Spleen (tissue), 11 donors: Measurements from ENCODE around the gene MUC16. TPM values are rescaled to one million over a fixed set of nuclear protein-coding genes. Genes with fewer than 3 reads are reported as not detected.
"Not testable (repeated sequence)": the region's sequence is repeated elsewhere in the genome, so short reads cannot be mapped to it uniquely, and the experiment has no call there.

ENCODE experiments used
- DNase-seq: peaks from one replicate; pipeline ENCODE4 v3.0.0-alpha.2; 2020
- H3K27ac ChIP-seq, 8 donors: fragments of 200-600 bp; sonication (generic) in 7 of 8; 1 replicate in 4 of 8; 2 replicates in 4 of 8; pipeline versions ENCODE4 v1.5.0 to v1.8.0; 2016 to 2021; ENCODE audit warnings: inconsistent platforms in 4 of 8, mild to moderate bottlenecking in 4 of 8, moderate library complexity in 1 of 8
- H3K27me3 ChIP-seq, 7 donors: fragments of 200-600 bp; sonication (generic) in 6 of 7; replicated peaks in 1 of 7; 1 replicate in 4 of 7; 2 replicates in 3 of 7; pipeline versions ENCODE4 v1.5.0 to v1.8.0; 2016 to 2021; ENCODE audit warnings: inconsistent platforms in 3 of 7, mild to moderate bottlenecking in 1 of 7
- H3K36me3 ChIP-seq, 6 donors: fragments of 200-600 bp; sonication (generic) in 5 of 6; 1 replicate in 4 of 6; 2 replicates in 2 of 6; pipeline versions ENCODE4 v1.5.0 to v1.8.0; 2016 to 2021; ENCODE audit warnings: inconsistent platforms in 2 of 6
- H3K4me1 ChIP-seq, 6 donors: fragments of 200-600 bp; sonication (generic) in 5 of 6; 1 replicate in 3 of 6; 2 replicates in 3 of 6; pipeline versions ENCODE4 v1.5.0 to v1.8.0; 2016 to 2021; ENCODE audit warnings: inconsistent platforms in 3 of 6
- H3K4me3 ChIP-seq, 8 donors: fragments of 200-600 bp; sonication (generic) in 7 of 8; 1 replicate in 4 of 8; 2 replicates in 4 of 8; pipeline versions ENCODE4 v1.5.0 to v1.8.0; 2016 to 2021; ENCODE audit warnings: inconsistent platforms in 4 of 8, mild to moderate bottlenecking in 4 of 8, moderate library complexity in 2 of 8
- H3K9me3 ChIP-seq, 8 donors: fragments of 200-600 bp; sonication (generic) in 7 of 8; 1 replicate in 4 of 8; 2 replicates in 4 of 8; pipeline versions ENCODE4 v1.5.0 to v1.8.0; 2016 to 2021; ENCODE audit warnings: inconsistent platforms in 4 of 8
- CTCF ChIP-seq, 11 experiments: fragments of 200-600 bp in 7 of 11; fragments of 450-650 bp in 4 of 11; sonication (generic) in 4 of 11; IDR thresholded peaks in 8 of 11; conservative IDR thresholded peaks in 3 of 11; 1 replicate in 7 of 11; 2 replicates in 4 of 11; pipeline versions ENCODE4 v1.4.0 to v1.8.0; 2016 to 2021; ENCODE audit warnings: antibody characterized with exemption in 11 of 11, inconsistent platforms in 4 of 11, mild to moderate bottlenecking in 1 of 11
- POLR2A ChIP-seq, 3 donors: fragments of 450-650 bp; IDR thresholded peaks; one replicate each; pipeline ENCODE4 v1.5.1; 2017; ENCODE audit warnings: antibody characterized with exemption in 3 of 3, mild to moderate bottlenecking in 1 of 3
- POLR2AphosphoS5 ChIP-seq, 3 donors: sonication (generic); formaldehyde crosslinking; IDR thresholded peaks; one replicate each; pipeline ENCODE4 v1.5.1; 2017; ENCODE audit warnings: antibody characterized with exemption in 3 of 3
- WGBS, 5 donors: extraction: QIAGEN DNeasy Blood & Tissue Kit in 3 of 5; methylation state at CpG; one replicate each; pipeline versions ENCODE4 v1.1.5 to v1.1.7; 2013 to 2018; 5-methylcytosine and 5-hydroxymethylcytosine counted together
- intact Hi-C: fragments of 100-400 bp; cut with DNase I; formaldehyde crosslinking; loops from one replicate; pipeline ENCODE4 v1.15.0; 2023; ENCODE audit warnings: low total_unique reads
- polyA plus RNA-seq, 3 donors: library from polyadenylated mRNA; stranded (reverse); fragments of 200-250 nt; gene quantifications; one replicate each; pipeline ENCODE4 v1.2.1, GENCODE V29; 2013
- total RNA-seq, 7 donors: library from RNA; depleted of rRNA in 3 of 7; stranded (reverse); fragments of >200 nt in 3 of 7; fragmentation: NEBNext Ultra II Directional in 4 of 7; extraction: Animal tissue kit (Norgen Biotek cat#: 25700) in 4 of 7; gene quantifications; one replicate each; pipeline versions ENCODE4 v1.1.0 to v1.2.1, GENCODE V29; 2016 to 2021
- donor health status: healthy with polysubstance abuse.
- donor health status: DM: no; HTN: no; CAD: no; lungs with moderate emphysema.
- donor health status: DM: no; HTN: no; CAD: no.
- donor health status: Bipolar disorder and iron deficiency.
- donor health status: healthy.
- donor health status: DM: no; HTN: no; CAD: no.
- donor health status: DM: yes; HTN: yes; CAD: no.

MUC16 gene
- total and polyA plus RNA-seq, 10 donors = 0.02 to 0.54 (median 0.09) TPM; not detected in 2

DNA sequence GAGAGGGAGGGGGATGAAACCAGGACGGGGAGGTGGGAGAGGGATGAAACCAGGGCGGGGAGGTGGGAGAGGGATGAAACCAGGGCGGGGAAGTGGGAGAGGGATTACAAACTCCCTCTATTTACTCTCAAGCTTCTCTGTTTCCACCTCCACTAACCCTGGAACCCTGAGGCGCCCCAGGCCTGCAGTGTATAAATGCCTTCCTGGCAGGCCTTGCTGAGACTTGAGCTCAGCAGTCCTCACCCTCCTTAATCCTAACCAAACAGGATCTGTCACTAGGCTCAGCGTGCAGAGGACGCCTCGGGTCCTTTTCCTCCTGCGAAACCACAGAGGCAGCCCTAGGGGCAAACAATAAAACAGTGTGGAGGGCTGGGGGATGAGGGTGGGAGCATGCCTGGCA is 44.6 kb upstream of the MUC16 start:
- Histone ChIP-seq H3K27ac (no peak overlapping the region), H3K36me3 (no peaks in the 10 kb centered on the region), H3K4me1 (no peaks in the 10 kb centered on the region), H3K27me3 (peaks cover 0 to 19% (median 0%) of the 10 kb centered on the region in 7 donors), H3K4me3 (no peak overlapping the region), H3K9me3 (peaks cover 0 to 7% (median 0%) of the 10 kb centered on the region in 8 donors)
- TF ChIP-seq POLR2AphosphoS5 (IDR thresholded peaks at IDR 0.05) = no peak
- DNase-seq = no peak
- intact Hi-C loops = no loop called here
- 39 to 46% (median 44%) methylated on average over 8 of the region's 8 CpGs for WGBS, 5 donors

- intact Hi-C loops = no loop called here
- no peak overlapping the region for H3K4me3 ChIP-seq
- no peak for TF ChIP-seq CTCF (IDR thresholded peaks at IDR 0.05 in 8 of 11, conservative IDR thresholded peaks at IDR 0.05 in 3 of 11)
- no peak for TF ChIP-seq POLR2A (IDR thresholded peaks at IDR 0.05)
- no peak for TF ChIP-seq POLR2AphosphoS5 (IDR thresholded peaks at IDR 0.05)
- DNase-seq = no peak
- no peaks in the 10 kb centered on the region for H3K4me1 ChIP-seq
- H3K27me3 ChIP-seq = peaks cover 0 to 17% (median 0%) of the 10 kb centered on the region in 7 donors
- H3K9me3 ChIP-seq = peaks cover 0 to 7% (median 0%) of the 10 kb centered on the region in 8 donors
- WGBS, 5 donors = 80 to 93% (median 84%) methylated on average over 8 of the region's 8 CpGs
- no peak overlapping the region for H3K27ac ChIP-seq
- H3K36me3 ChIP-seq = no peaks in the 10 kb centered on the region
Measured at GRCh38 chr19:9054207-9054606, 44.0 kb upstream of the MUC16 start.

DNA sequence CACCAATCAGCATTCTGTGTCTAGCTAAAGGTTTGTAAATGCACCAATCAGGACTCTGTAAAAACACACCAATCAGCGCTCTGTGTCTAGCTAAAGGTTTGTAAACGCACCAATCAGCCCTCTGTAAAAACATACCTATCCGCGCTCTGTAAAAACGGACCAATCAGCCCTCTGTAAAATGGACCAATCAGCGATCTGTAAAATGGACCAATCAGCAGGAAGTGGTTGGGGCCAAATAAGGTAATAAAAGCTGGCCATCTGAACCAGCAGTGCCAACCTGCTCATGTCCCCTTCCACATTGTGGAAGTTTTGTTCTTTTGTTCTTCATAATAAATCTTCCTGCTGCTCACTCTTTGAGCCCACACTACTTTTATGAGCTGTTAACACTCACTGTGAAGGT is 43.5 kb upstream of the MUC16 start:
- peaks cover 0 to 12% (median 0%) of the 10 kb centered on the region in 7 donors for H3K27me3 ChIP-seq
- H3K36me3 ChIP-seq, intact Hi-C loops, H3K4me3 ChIP-seq, DNase-seq, H3K9me3 ChIP-seq, H3K4me1 ChIP-seq, H3K27ac ChIP-seq: not testable (repeated sequence)
- WGBS, 5 donors = 92 to 96% (median 95%) methylated on average over 6 of the region's 6 CpGs

- WGBS, 5 donors = 82 to 93% (median 86%) methylated on average over 4 of the region's 4 CpGs
- Histone ChIP-seq H3K36me3 (no peaks in the 10 kb centered on the region), H3K4me1 (no peaks in the 10 kb centered on the region), H3K27me3 (peaks cover 0 to 12% (median 0%) of the 10 kb centered on the region in 7 donors), H3K9me3 (peaks cover 0 to 7% (median 0%) of the 10 kb centered on the region in 8 donors), H3K4me3 (no peak overlapping the region), H3K27ac (no peak overlapping the region)
- TF ChIP-seq POLR2A (IDR thresholded peaks at IDR 0.05) (no peak), CTCF (IDR thresholded peaks at IDR 0.05 in 8 of 11, conservative IDR thresholded peaks at IDR 0.05 in 3 of 11) (no peak), POLR2AphosphoS5 (IDR thresholded peaks at IDR 0.05) (no peak)
- intact Hi-C loops = no loop called here
- DNase-seq = no peak
Measured at GRCh38 chr19:9052894-9053293, 42.7 kb upstream of the MUC16 start.

GRCh38 chr19:9046694-9047093 is 36.5 kb upstream of the MUC16 start:
- Histone ChIP-seq H3K9me3 (no peaks in the 10 kb centered on the region), H3K27me3 (peaks cover 0 to 19% (median 0%) of the 10 kb centered on the region in 7 donors), H3K36me3 (no peaks in the 10 kb centered on the region), H3K27ac (no peak overlapping the region), H3K4me1 (no peaks in the 10 kb centered on the region), H3K4me3 (no peak overlapping the region)
- no peak for DNase-seq
- WGBS, 5 donors = 47 to 57% (median 50%) methylated on average over 4 of the region's 4 CpGs
- intact Hi-C loops = no loop called here
- TF ChIP-seq CTCF (IDR thresholded peaks at IDR 0.05 in 8 of 11, conservative IDR thresholded peaks at IDR 0.05 in 3 of 11) (no peak), POLR2AphosphoS5 (IDR thresholded peaks at IDR 0.05) (no peak), POLR2A (IDR thresholded peaks at IDR 0.05) (no peak)
